ENCODE data around the gene NIF3L1. TPM values are rescaled to one million over a fixed set of nuclear protein-coding genes. Genes with fewer than 3 reads are reported as not detected.

NIF3L1 gene
- total and polyA plus RNA-seq, 10 of the 15 experiments (the other 5 are each of a cell fraction or from before 2014, with no cell fraction given), result 27.6 to 95.9 (median 53.8) TPM

DNA sequence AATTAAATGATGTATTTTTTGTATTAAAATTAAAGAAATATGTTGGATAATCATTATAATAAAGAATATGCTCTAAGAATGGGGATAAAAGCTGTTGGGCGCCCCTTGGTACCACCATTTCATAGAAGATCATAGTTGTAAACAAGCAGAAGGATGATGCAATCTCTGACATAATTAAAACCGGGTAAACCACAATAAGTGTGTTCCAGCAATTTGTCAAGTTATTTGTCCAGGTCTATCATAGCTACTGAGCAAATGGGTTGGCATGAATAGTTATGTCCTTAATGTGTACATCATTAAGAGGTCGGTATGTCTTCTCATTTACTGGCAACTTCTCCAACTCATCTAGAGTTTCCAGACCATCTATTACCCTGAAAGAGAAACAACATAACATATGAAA, 18.0 kb upstream of the NIF3L1 start:
- H3K4me3 ChIP-seq, result no peak overlapping the region
- intact Hi-C loops (cut with micrococcal nuclease; ENCODE audit: unreplicated experiment), result no loop called here

More for the DNA sequence above, 18.0 kb upstream of the NIF3L1 start:
- Histone ChIP-seq H3K9ac (ENCODE audit: control insufficient read depth, insufficient read depth, low read length) (no peak overlapping the region), H3K79me2 (ENCODE audit: control insufficient read depth, insufficient read depth, low read length) (no peaks in the 10 kb centered on the region), H3K4me1 (ENCODE audit: control insufficient read depth, insufficient read depth, low read length) (no peaks in the 10 kb centered on the region), H3K27me3 (replicated peaks in 1 of 2; ENCODE audit: control insufficient read depth in 2 of 2, insufficient read depth in 2 of 2, low read length in 1 of 2) (no peaks in the 10 kb centered on the region), H3K9me3 (replicated peaks; ENCODE audit: control insufficient read depth, insufficient read depth, low read length) (no peaks in the 10 kb centered on the region), H2AFZ (ENCODE audit: control insufficient read depth, low read depth, low read length) (no peak overlapping the region), H3K4me2 (ENCODE audit: control insufficient read depth, insufficient read depth) (no peak overlapping the region), H3K27ac (ENCODE audit: control insufficient read depth, insufficient read depth) (no peak overlapping the region), H4K20me1 (ENCODE audit: control insufficient read depth, insufficient read depth) (no peaks in the 10 kb centered on the region), H3K36me3 (ENCODE audit: control insufficient read depth in 2 of 2, insufficient read depth in 2 of 2, low read length in 1 of 2) (peaks cover 1 to 3% of the 10 kb centered on the region in 2 experiments)
- no peak for FAIRE-seq
- CTCF ChIA-PET, result no interaction called here
- 74% methylated on average over 3 of the region's 3 CpGs for WGBS (ENCODE audit: insufficient coverage, insufficient replicate concordance, low lambda C conversion rate, missing lambda C conversion rate)
- in situ Hi-C loops (cut with MboI), result no loop called here
- no peak for ATAC-seq
- DNase-seq (ENCODE audit: low read depth, low spot score), result no peak
- RAD21 ChIA-PET (ENCODE audit: unreplicated experiment), result no interaction called here
- no peak for TF ChIP-seq IRF4 (IDR thresholded peaks at IDR 0.05; ENCODE audit: low read depth, low read length)
- TF ChIP-seq, protein P1, sequence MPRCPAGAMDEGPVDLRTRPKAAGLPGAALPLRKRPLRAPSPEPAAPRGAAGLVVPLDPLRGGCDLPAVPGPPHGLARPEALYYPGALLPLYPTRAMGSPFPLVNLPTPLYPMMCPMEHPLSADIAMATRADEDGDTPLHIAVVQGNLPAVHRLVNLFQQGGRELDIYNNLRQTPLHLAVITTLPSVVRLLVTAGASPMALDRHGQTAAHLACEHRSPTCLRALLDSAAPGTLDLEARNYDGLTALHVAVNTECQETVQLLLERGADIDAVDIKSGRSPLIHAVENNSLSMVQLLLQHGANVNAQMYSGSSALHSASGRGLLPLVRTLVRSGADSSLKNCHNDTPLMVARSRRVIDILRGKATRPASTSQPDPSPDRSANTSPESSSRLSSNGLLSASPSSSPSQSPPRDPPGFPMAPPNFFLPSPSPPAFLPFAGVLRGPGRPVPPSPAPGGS (IDR thresholded peaks at IDR 0.05; ENCODE audit: borderline replicate concordance, insufficient read depth, low read depth, low read length, poor library complexity, severe bottlenecking), result no peak
- TF ChIP-seq, protein P2, sequence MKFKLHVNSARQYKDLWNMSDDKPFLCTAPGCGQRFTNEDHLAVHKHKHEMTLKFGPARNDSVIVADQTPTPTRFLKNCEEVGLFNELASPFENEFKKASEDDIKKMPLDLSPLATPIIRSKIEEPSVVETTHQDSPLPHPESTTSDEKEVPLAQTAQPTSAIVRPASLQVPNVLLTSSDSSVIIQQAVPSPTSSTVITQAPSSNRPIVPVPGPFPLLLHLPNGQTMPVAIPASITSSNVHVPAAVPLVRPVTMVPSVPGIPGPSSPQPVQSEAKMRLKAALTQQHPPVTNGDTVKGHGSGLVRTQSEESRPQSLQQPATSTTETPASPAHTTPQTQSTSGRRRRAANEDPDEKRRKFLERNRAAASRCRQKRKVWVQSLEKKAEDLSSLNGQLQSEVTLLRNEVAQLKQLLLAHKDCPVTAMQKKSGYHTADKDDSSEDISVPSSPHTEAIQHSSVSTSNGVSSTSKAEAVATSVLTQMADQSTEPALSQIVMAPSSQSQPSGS (IDR thresholded peaks at IDR 0.05; ENCODE audit: low read length), result no peak
- no peak for TF ChIP-seq TCF12 (IDR thresholded peaks at IDR 0.05; ENCODE audit: low read depth, low read length)
- no peak for TF ChIP-seq SP1 (IDR thresholded peaks at IDR 0.05; ENCODE audit: low read depth, low read length)
- TF ChIP-seq BMI1 (IDR thresholded peaks at IDR 0.05; ENCODE audit: borderline replicate concordance), result no peak
- SMC1A ChIA-PET (ENCODE audit: uncharacterized antibody, unreplicated experiment), result no interaction called here
- BruUV-seq (replicated peaks), result no TSS peak
- POLR2A ChIA-PET, result no interaction called here
